HCT116 (cell line): ENCODE data around the gene SORT1.

Experiments
- CEBPB ChIP-seq: IDR thresholded peaks from 2 replicates; pipeline ENCODE4 v1.6.1; 2012; ENCODE audit warnings: low read depth
- EZH2 ChIP-seq: fragments of 200-600 bp; sonication (generic); IDR thresholded peaks from 2 replicates; pipeline ENCODE4 v1.6.1; 2017; ENCODE audit warnings: antibody characterized with exemption, mixed run types
- JUND ChIP-seq: IDR thresholded peaks from 2 replicates; pipeline ENCODE4 v1.6.1; 2012
- POLR2A ChIP-seq: IDR thresholded peaks from 2 replicates; pipeline ENCODE4 v1.7.0; 2011; ENCODE audit warnings: borderline replicate concordance; ENCODE audit not compliant: insufficient read depth, insufficient read length; ENCODE audit errors: extremely low read depth
- POLR2AphosphoS5 ChIP-seq: IDR thresholded peaks from 2 replicates; pipeline ENCODE4 v1.6.1; 2011; ENCODE audit warnings: mild to moderate bottlenecking, low read depth, low read length, moderate library complexity
- SIN3A ChIP-seq: IDR thresholded peaks from 2 replicates; pipeline ENCODE4 v1.6.1; 2012; ENCODE audit warnings: low read depth
- TCF7L2 ChIP-seq: IDR thresholded peaks from 2 replicates; pipeline ENCODE4 v1.7.0; 2011; ENCODE audit warnings: borderline replicate concordance, inconsistent platforms; ENCODE audit not compliant: insufficient read depth, insufficient read length; ENCODE audit errors: extremely low read depth
- ZFX ChIP-seq: fragments of 450-650 bp; IDR thresholded peaks from 2 replicates; pipeline ENCODE4 v1.6.1; 2017
- ZNF274 ChIP-seq: fragments of 200-500 bp; sonication (Bioruptor generic); IDR thresholded peaks from 2 replicates; pipeline ENCODE4 v1.6.1; 2014; ENCODE audit warnings: mild to moderate bottlenecking, low read depth, low read length, inconsistent platforms
- TF ChIP-seq, protein P1 (sequence below), 3 experiments: fragments of 200-600 bp in 1 of 3; sonication (generic) in 1 of 3; IDR thresholded peaks in 2 of 3; conservative IDR thresholded peaks in 1 of 3; 2 replicates each; pipeline ENCODE4 v1.5.1; 2012 to 2017; ENCODE audit warnings: low read depth in 2 of 3, low read length in 2 of 3, antibody characterized with exemption in 1 of 3, borderline replicate concordance in 1 of 3, control low read depth in 1 of 3, mild to moderate bottlenecking in 1 of 3, mixed read lengths in 1 of 3, mixed run types in 1 of 3, moderate library complexity in 1 of 3; ENCODE audit not compliant: insufficient read depth in 1 of 3
- TF ChIP-seq, protein P2 (sequence below): IDR thresholded peaks from 2 replicates; pipeline ENCODE4 v1.6.1; 2012

DNA sequence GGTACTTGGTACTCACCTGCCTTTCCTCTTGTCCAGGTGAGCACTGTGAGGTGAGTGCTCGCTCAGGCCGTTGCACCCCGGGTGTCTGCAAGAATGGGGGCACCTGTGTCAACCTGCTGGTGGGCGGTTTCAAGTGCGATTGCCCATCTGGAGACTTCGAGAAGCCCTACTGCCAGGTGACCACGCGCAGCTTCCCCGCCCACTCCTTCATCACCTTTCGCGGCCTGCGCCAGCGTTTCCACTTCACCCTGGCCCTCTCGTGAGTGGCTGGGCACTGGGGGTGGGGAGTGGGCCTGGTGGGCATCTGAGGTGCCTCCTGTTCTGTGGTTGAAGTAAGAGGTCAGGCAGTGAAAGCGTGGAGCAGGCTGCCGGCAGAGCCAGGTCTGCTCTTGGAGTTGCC is 136.7 kb downstream of the SORT1 start:
- TF ChIP-seq, protein P1, sequence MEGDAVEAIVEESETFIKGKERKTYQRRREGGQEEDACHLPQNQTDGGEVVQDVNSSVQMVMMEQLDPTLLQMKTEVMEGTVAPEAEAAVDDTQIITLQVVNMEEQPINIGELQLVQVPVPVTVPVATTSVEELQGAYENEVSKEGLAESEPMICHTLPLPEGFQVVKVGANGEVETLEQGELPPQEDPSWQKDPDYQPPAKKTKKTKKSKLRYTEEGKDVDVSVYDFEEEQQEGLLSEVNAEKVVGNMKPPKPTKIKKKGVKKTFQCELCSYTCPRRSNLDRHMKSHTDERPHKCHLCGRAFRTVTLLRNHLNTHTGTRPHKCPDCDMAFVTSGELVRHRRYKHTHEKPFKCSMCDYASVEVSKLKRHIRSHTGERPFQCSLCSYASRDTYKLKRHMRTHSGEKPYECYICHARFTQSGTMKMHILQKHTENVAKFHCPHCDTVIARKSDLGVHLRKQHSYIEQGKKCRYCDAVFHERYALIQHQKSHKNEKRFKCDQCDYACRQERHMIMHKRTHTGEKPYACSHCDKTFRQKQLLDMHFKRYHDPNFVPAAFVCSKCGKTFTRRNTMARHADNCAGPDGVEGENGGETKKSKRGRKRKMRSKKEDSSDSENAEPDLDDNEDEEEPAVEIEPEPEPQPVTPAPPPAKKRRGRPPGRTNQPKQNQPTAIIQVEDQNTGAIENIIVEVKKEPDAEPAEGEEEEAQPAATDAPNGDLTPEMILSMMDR (IDR thresholded peaks at IDR 0.05 in 2 of 3, conservative IDR thresholded peaks at IDR 0.05 in 1 of 3; ENCODE audit: borderline replicate concordance in 1 of 3, insufficient read depth in 1 of 3, low read depth in 2 of 3, low read length in 2 of 3) = no peak
- TF ChIP-seq POLR2AphosphoS5 (no peak), CEBPB (no peak), POLR2A (no peak), ZFX (no peak), EZH2 (no peak), TCF7L2 (no peak), ZNF274 (no peak), SIN3A (no peak), JUND (no peak)
- TF ChIP-seq, protein P2, sequence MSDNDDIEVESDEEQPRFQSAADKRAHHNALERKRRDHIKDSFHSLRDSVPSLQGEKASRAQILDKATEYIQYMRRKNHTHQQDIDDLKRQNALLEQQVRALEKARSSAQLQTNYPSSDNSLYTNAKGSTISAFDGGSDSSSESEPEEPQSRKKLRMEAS = no peak
